Uterus (tissue), 2 donors: ENCODE results near the gene ZNF776.

Source experiments
- POLR2A ChIP-seq, 2 donors: fragments of 450-650 bp; IDR thresholded peaks; one replicate each; pipeline ENCODE4 v1.6.1; 2016; ENCODE audit warnings: antibody characterized with exemption in 2 of 2, mild to moderate bottlenecking in 1 of 2, moderate library complexity in 1 of 2
- TF ChIP-seq, protein P1 (sequence below), 4 experiments: fragments of 200-600 bp in 2 of 4; fragments of 450-650 bp in 2 of 4; sonication (generic) in 2 of 4; IDR thresholded peaks; one replicate each; pipeline ENCODE4 v1.5.1; 2016 to 2019; ENCODE audit warnings: antibody characterized with exemption in 4 of 4, mild to moderate bottlenecking in 2 of 4, moderate library complexity in 1 of 4

DNA sequence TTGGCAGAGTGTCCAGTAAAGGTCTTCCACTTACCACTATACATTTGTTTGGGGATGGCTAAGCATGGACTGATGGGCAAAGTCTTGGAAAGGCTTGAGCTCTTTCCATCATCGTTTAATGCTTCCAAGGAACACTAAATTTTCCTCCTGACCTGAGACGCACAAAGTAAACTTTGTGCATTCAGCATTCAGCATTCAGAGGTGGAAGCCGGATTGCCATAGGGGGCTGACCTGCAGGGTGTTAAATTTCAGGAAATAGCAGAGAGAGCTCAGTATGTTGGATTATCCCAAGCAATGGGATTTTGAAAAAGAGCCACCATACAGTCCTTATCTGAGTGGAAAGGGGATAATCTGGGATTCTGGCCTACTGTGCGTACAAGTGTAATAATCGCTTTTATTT, 54.1 kb downstream of the ZNF776 start:
- TF ChIP-seq, protein P1, sequence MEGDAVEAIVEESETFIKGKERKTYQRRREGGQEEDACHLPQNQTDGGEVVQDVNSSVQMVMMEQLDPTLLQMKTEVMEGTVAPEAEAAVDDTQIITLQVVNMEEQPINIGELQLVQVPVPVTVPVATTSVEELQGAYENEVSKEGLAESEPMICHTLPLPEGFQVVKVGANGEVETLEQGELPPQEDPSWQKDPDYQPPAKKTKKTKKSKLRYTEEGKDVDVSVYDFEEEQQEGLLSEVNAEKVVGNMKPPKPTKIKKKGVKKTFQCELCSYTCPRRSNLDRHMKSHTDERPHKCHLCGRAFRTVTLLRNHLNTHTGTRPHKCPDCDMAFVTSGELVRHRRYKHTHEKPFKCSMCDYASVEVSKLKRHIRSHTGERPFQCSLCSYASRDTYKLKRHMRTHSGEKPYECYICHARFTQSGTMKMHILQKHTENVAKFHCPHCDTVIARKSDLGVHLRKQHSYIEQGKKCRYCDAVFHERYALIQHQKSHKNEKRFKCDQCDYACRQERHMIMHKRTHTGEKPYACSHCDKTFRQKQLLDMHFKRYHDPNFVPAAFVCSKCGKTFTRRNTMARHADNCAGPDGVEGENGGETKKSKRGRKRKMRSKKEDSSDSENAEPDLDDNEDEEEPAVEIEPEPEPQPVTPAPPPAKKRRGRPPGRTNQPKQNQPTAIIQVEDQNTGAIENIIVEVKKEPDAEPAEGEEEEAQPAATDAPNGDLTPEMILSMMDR (IDR thresholded peaks at IDR 0.05): no peak
- no peak for TF ChIP-seq POLR2A (IDR thresholded peaks at IDR 0.05)
